K562 (cell line): Measurements from ENCODE around the gene C22orf39. TPM values are rescaled to one million over a fixed set of nuclear protein-coding genes. Genes with fewer than 3 reads are reported as not detected.

Experiments
- CEBPG ChIP-seq, 3 experiments: fragments of 200-800 bp in 1 of 3; sonication (Bioruptor generic) in 1 of 3; sonication (generic) in 1 of 3; formaldehyde crosslinking in 1 of 3; IDR thresholded peaks in 2 of 3; conservative IDR thresholded peaks in 1 of 3; 2 replicates each; pipeline versions ENCODE4 v1.6.1 to v1.8.0; 2016 to 2022; ENCODE audit warnings: missing compliant biosample characterization in 2 of 3, missing genetic modification characterization in 2 of 3, mild to moderate bottlenecking in 1 of 3, missing genetic modification reagents in 1 of 3
- GTF2E2 ChIP-seq: fragments of 200-800 bp; sonication (Bioruptor generic); IDR thresholded peaks from 2 replicates; pipeline ENCODE4 v1.6.1; 2016; ENCODE audit warnings: missing genetic modification characterization, missing compliant biosample characterization
- HCFC1 ChIP-seq: IDR thresholded peaks from 2 replicates; pipeline ENCODE4 v1.6.1; 2012; ENCODE audit warnings: low read depth, low read length, improper control_type of control experiment
- HDAC2 ChIP-seq: fragments of 450-650 bp; IDR thresholded peaks from 2 replicates; pipeline ENCODE4 v1.6.1; 2016; ENCODE audit warnings: mild to moderate bottlenecking
- NBN ChIP-seq: fragments of 450-650 bp; IDR thresholded peaks from 2 replicates; pipeline ENCODE4 v1.6.1; 2016; ENCODE audit warnings: low read depth, mild to moderate bottlenecking
- SAP30 ChIP-seq: fragments of 200-600 bp; sonication (generic); IDR thresholded peaks from 2 replicates; pipeline ENCODE4 v1.6.1; 2012; ENCODE audit warnings: borderline replicate concordance, low read depth, mild to moderate bottlenecking, moderate library complexity, low read length, control low read depth, inconsistent platforms; ENCODE audit not compliant: insufficient read depth, poor library complexity, severe bottlenecking
- TEAD4 ChIP-seq, 2 experiments: sonication (generic) in 1 of 2; formaldehyde crosslinking in 1 of 2; IDR thresholded peaks; 2 replicates each; pipeline versions ENCODE4 v1.6.1 to v1.8.0; 2012 to 2022; ENCODE audit warnings: borderline replicate concordance in 1 of 2, inconsistent platforms in 1 of 2, low read length in 1 of 2, mild to moderate bottlenecking in 1 of 2, missing genetic modification reagents in 1 of 2
- THRAP3 ChIP-seq: fragments of 450-650 bp; IDR thresholded peaks from 2 replicates; pipeline ENCODE4 v1.6.1; 2016; ENCODE audit warnings: mild to moderate bottlenecking, inconsistent platforms, borderline replicate concordance
- XRCC4 ChIP-seq: IDR thresholded peaks from one replicate; pipeline ENCODE4 v1.6.1; 2011; ENCODE audit not compliant: insufficient read depth, insufficient read length; ENCODE audit errors: extremely low read depth
- ZEB2 ChIP-seq: fragments of 450-650 bp; IDR thresholded peaks from 2 replicates; pipeline ENCODE4 v1.6.1; 2016
- ZNF124 ChIP-seq: sonication (generic); formaldehyde crosslinking; IDR thresholded peaks from 2 replicates; pipeline ENCODE4 v1.8.1; 2022; ENCODE audit warnings: missing genetic modification reagents
- ZNF695 ChIP-seq: fragments of 450-650 bp; formaldehyde crosslinking; IDR thresholded peaks from 2 replicates; pipeline ENCODE4 v1.4.0; 2020; ENCODE audit warnings: mild to moderate bottlenecking, moderate library complexity
- ZSCAN29 ChIP-seq: fragments of 450-650 bp; IDR thresholded peaks from 2 replicates; pipeline ENCODE4 v1.6.1; 2017
- polyA plus RNA-seq, 8 experiments: library from polyadenylated mRNA; depleted of rRNA in 4 of 8; stranded (reverse) in 5 of 8; unstranded in 3 of 8; fragments of >200 nt; fragmentation: Nextera tagmentation in 2 of 8; fragmentation: Illumina TruSeq in 1 of 8; extraction: Ambion mirVana in 2 of 8; extraction: Trizol in 1 of 8; gene quantifications; 2 replicates each; pipeline versions ENCODE4 v1.2.1 to v1.2.3, GENCODE V29; 2011 to 2014; ENCODE audit warnings: inconsistent platforms in 1 of 8, missing spikeins in 1 of 8
- total RNA-seq, 7 experiments: library from RNA; depleted of rRNA in 6 of 7; stranded (reverse); fragments of >200 nt in 6 of 7; fragmentation: Illumina TruSeq in 2 of 7; extraction: Trizol in 2 of 7; gene quantifications; 2 replicates each; pipeline versions ENCODE4 v1.2.1 to v1.2.3, GENCODE V29; 2011 to 2021; ENCODE audit warnings: low replicate concordance in 1 of 7
- TF ChIP-seq, protein P1 (sequence below): sonication (generic); formaldehyde crosslinking; IDR thresholded peaks from 2 replicates; pipeline ENCODE4 v1.8.1; 2023; ENCODE audit warnings: mild to moderate bottlenecking, missing genetic modification reagents
- TF ChIP-seq, protein P2 (sequence below): sonication (generic); formaldehyde crosslinking; IDR thresholded peaks from 2 replicates; pipeline ENCODE4 v1.8.1; 2022; ENCODE audit warnings: missing genetic modification reagents
- TF ChIP-seq, protein P3 (sequence below), 2 experiments: fragments of 450-650 bp; IDR thresholded peaks; 2 replicates each; pipeline ENCODE4 v1.6.1; 2018; ENCODE audit warnings: mild to moderate bottlenecking in 2 of 2, low read depth in 1 of 2; ENCODE audit not compliant: partially characterized antibody in 2 of 2
- TF ChIP-seq, protein P4 (sequence below): fragments of 450-650 bp; IDR thresholded peaks from 2 replicates; pipeline ENCODE4 v1.7.1; 2018; ENCODE audit warnings: mild to moderate bottlenecking, low read depth; ENCODE audit not compliant: partially characterized antibody

The C22orf39 gene
- total and polyA plus RNA-seq, 9 of the 15 experiments (the other 6 are each of a cell fraction or from before 2014, with no cell fraction given), result 20.4 to 139 (median 66.8) TPM

DNA sequence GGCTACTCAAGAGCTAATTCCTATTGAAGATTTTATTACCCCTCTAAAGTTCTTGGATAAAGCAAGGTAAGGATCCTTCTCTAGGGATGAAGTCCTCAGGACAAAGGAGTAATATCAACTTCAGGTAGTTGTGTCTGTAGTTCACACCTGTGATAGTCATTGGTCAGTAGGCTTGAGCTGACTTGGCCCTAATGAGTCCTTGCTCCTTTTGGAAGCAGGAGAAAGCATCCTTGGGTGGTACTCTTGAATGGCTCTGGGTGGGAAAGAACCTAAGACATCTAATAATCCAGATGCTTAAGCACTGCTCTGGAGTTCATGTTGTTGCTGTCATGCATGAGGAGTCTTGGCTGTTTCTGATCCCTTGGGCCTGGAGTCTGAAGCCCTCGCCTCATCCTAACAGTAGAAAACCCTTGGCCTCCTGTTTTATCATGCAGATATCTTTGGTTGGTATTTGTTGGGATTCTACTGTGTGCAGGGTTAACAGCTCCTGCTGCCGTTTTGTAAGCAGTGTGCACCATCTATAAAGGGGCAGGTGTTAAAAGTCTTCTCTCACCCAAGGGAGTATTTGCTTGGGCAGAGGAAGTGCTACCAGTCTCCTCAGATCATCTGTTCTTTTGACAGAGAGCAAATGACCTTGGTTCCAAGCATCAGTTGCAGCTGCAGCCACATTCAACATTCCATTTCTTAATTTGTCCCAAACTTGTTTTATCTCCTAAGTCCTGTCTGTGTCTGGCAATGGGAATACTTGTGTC lies 12.5 kb downstream of the C22orf39 start (continued):
- TF ChIP-seq, protein P1, sequence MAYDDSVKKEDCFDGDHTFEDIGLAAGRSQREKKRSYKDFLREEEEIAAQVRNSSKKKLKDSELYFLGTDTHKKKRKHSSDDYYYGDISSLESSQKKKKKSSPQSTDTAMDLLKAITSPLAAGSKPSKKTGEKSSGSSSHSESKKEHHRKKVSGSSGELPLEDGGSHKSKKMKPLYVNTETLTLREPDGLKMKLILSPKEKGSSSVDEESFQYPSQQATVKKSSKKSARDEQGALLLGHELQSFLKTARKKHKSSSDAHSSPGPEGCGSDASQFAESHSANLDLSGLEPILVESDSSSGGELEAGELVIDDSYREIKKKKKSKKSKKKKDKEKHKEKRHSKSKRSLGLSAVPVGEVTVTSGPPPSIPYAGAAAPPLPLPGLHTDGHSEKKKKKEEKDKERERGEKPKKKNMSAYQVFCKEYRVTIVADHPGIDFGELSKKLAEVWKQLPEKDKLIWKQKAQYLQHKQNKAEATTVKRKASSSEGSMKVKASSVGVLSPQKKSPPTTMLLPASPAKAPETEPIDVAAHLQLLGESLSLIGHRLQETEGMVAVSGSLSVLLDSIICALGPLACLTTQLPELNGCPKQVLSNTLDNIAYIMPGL (CRISPR knock-in tag), result 0 out of 2 replicates have a peak, but pooled peaks have one; percentile 19
- TF ChIP-seq SAP30 (no peak), ZNF124 (CRISPR knock-in tag) (no peak), GTF2E2 (tag) (no peak), THRAP3 (no peak), TEAD4 (IDR thresholded peaks at IDR 0.05; ENCODE audit: low read length) (no peak), TEAD4 (CRISPR knock-in tag; IDR thresholded peaks at IDR 0.05; ENCODE audit: borderline replicate concordance) (no peak), NBN (no peak), ZSCAN29 (no peak), XRCC4 (no peak), ZEB2 (no peak), CEBPG (CRISPR knock-in tag; IDR thresholded peaks at IDR 0.05) (no peak), CEBPG (tag; conservative IDR thresholded peaks at IDR 0.05 in 1 of 2, IDR thresholded peaks at IDR 0.05 in 1 of 2) (no peak), HDAC2 (no peak), ZNF695 (CRISPR knock-in tag) (no peak), HCFC1 (no peak)
- TF ChIP-seq, protein P2, sequence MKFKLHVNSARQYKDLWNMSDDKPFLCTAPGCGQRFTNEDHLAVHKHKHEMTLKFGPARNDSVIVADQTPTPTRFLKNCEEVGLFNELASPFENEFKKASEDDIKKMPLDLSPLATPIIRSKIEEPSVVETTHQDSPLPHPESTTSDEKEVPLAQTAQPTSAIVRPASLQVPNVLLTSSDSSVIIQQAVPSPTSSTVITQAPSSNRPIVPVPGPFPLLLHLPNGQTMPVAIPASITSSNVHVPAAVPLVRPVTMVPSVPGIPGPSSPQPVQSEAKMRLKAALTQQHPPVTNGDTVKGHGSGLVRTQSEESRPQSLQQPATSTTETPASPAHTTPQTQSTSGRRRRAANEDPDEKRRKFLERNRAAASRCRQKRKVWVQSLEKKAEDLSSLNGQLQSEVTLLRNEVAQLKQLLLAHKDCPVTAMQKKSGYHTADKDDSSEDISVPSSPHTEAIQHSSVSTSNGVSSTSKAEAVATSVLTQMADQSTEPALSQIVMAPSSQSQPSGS (CRISPR knock-in tag), result no peak
- TF ChIP-seq, protein P3, sequence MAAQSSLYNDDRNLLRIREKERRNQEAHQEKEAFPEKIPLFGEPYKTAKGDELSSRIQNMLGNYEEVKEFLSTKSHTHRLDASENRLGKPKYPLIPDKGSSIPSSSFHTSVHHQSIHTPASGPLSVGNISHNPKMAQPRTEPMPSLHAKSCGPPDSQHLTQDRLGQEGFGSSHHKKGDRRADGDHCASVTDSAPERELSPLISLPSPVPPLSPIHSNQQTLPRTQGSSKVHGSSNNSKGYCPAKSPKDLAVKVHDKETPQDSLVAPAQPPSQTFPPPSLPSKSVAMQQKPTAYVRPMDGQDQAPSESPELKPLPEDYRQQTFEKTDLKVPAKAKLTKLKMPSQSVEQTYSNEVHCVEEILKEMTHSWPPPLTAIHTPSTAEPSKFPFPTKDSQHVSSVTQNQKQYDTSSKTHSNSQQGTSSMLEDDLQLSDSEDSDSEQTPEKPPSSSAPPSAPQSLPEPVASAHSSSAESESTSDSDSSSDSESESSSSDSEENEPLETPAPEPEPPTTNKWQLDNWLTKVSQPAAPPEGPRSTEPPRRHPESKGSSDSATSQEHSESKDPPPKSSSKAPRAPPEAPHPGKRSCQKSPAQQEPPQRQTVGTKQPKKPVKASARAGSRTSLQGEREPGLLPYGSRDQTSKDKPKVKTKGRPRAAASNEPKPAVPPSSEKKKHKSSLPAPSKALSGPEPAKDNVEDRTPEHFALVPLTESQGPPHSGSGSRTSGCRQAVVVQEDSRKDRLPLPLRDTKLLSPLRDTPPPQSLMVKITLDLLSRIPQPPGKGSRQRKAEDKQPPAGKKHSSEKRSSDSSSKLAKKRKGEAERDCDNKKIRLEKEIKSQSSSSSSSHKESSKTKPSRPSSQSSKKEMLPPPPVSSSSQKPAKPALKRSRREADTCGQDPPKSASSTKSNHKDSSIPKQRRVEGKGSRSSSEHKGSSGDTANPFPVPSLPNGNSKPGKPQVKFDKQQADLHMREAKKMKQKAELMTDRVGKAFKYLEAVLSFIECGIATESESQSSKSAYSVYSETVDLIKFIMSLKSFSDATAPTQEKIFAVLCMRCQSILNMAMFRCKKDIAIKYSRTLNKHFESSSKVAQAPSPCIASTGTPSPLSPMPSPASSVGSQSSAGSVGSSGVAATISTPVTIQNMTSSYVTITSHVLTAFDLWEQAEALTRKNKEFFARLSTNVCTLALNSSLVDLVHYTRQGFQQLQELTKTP (IDR thresholded peaks at IDR 0.05; ENCODE audit: low read depth in 1 of 2, partially characterized antibody in 2 of 2), result no peak
- TF ChIP-seq, protein P4, sequence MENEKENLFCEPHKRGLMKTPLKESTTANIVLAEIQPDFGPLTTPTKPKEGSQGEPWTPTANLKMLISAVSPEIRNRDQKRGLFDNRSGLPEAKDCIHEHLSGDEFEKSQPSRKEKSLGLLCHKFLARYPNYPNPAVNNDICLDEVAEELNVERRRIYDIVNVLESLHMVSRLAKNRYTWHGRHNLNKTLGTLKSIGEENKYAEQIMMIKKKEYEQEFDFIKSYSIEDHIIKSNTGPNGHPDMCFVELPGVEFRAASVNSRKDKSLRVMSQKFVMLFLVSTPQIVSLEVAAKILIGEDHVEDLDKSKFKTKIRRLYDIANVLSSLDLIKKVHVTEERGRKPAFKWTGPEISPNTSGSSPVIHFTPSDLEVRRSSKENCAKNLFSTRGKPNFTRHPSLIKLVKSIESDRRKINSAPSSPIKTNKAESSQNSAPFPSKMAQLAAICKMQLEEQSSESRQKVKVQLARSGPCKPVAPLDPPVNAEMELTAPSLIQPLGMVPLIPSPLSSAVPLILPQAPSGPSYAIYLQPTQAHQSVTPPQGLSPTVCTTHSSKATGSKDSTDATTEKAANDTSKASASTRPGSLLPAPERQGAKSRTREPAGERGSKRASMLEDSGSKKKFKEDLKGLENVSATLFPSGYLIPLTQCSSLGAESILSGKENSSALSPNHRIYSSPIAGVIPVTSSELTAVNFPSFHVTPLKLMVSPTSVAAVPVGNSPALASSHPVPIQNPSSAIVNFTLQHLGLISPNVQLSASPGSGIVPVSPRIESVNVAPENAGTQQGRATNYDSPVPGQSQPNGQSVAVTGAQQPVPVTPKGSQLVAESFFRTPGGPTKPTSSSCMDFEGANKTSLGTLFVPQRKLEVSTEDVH, result no peak
